ENCODE results near the gene ERBB4. TPM values are rescaled to one million over a fixed set of nuclear protein-coding genes. Genes with fewer than 3 reads are reported as not detected.

Gene ERBB4
- polyA plus RNA-seq, 1 of the 3 experiments (the other 2 are of a cell fraction): 0.05 TPM

DNA sequence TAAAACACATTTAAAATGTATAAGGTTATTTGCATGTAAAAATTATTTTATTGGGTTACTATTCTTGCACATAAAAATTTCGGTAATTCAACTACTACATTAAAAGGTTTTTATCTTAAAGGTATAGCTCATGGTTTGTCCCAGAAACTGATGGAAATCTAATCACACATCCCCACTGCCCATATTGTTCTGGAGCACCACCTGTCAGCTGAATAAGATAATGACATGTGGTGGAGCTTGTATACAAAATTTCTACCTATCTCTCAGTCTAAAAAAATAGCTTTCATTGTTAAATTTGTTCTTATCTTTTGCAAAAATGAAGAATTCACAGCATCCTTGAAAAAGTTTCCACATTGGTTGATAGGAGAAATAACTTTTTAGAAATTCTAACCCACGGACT, 18.3 kb downstream of the ERBB4 start:
- no peak overlapping the region for H2AFZ ChIP-seq (ENCODE audit: low read depth)
- H3K79me2 ChIP-seq (ENCODE audit: insufficient read depth): no peaks in the 10 kb centered on the region
- H3K36me3 ChIP-seq (replicated peaks in 1 of 2; ENCODE audit: control insufficient read depth in 1 of 2, insufficient read depth in 2 of 2, low read length in 1 of 2): no peaks in the 10 kb centered on the region
- no peaks in the 10 kb centered on the region for H3K27me3 ChIP-seq (ENCODE audit: insufficient read depth)
- no peak overlapping the region for H3K4me3 ChIP-seq (ENCODE audit: low read depth in 2 of 2, low read length in 1 of 2)
- no peaks in the 10 kb centered on the region; a peak in 1 of 4 replicates for H3K4me1 ChIP-seq (ENCODE audit: control insufficient read depth in 1 of 2, insufficient read depth in 2 of 2, low read depth in 1 of 2, low read length in 1 of 2)
- POLR2A ChIA-PET: no interaction called here
- no peaks in the 10 kb centered on the region for H3K9me3 ChIP-seq
- H3K9me2 ChIP-seq: no peaks in the 10 kb centered on the region
- no peak overlapping the region for H3K9ac ChIP-seq
- CTCF ChIA-PET: interaction anchor here (0.6 to 2.2 kb wide), 22 partner anchors 9 to 1067 kb away, joined by 3 to 25 read pairs (median 3); no protein-coding TSS in a partner anchor
- peak; percentile 26 for DNase-seq
- WGBS (ENCODE audit: low lambda C conversion rate): 31% methylated on average over 2 of the region's 2 CpGs
- H3K27ac ChIP-seq (ENCODE audit: low read depth in 2 of 2, low read length in 1 of 2): no peak overlapping the region
- H3K4me2 ChIP-seq: no peak overlapping the region
- H3F3A ChIP-seq (replicated peaks; ENCODE audit: insufficient read depth): no peaks in the 10 kb centered on the region
- TF ChIP-seq GATA2 (CRISPR knock-in tag; IDR thresholded peaks at IDR 0.05) (0 out of 2 replicates have a peak, but pooled peaks have one; percentile 14), YY1 (IDR thresholded peaks at IDR 0.05; ENCODE audit: low read depth) (no peak), RXRA (IDR thresholded peaks at IDR 0.05; ENCODE audit: borderline replicate concordance, low read depth) (no peak), EZH2phosphoT487 (IDR thresholded peaks at IDR 0.05; ENCODE audit: borderline replicate concordance, low read depth) (no peak), RAD21 (IDR thresholded peaks at IDR 0.05; ENCODE audit: low read length) (peak; percentile 78), SMC3 (IDR thresholded peaks at IDR 0.05; ENCODE audit: low read depth, low read length) (peak; percentile 68)
- TF ChIP-seq, protein P1, sequence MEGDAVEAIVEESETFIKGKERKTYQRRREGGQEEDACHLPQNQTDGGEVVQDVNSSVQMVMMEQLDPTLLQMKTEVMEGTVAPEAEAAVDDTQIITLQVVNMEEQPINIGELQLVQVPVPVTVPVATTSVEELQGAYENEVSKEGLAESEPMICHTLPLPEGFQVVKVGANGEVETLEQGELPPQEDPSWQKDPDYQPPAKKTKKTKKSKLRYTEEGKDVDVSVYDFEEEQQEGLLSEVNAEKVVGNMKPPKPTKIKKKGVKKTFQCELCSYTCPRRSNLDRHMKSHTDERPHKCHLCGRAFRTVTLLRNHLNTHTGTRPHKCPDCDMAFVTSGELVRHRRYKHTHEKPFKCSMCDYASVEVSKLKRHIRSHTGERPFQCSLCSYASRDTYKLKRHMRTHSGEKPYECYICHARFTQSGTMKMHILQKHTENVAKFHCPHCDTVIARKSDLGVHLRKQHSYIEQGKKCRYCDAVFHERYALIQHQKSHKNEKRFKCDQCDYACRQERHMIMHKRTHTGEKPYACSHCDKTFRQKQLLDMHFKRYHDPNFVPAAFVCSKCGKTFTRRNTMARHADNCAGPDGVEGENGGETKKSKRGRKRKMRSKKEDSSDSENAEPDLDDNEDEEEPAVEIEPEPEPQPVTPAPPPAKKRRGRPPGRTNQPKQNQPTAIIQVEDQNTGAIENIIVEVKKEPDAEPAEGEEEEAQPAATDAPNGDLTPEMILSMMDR (IDR thresholded peaks at IDR 0.05): peak; percentile 56
- H4K20me1 ChIP-seq (ENCODE audit: insufficient read depth): no peaks in the 10 kb centered on the region

DNA sequence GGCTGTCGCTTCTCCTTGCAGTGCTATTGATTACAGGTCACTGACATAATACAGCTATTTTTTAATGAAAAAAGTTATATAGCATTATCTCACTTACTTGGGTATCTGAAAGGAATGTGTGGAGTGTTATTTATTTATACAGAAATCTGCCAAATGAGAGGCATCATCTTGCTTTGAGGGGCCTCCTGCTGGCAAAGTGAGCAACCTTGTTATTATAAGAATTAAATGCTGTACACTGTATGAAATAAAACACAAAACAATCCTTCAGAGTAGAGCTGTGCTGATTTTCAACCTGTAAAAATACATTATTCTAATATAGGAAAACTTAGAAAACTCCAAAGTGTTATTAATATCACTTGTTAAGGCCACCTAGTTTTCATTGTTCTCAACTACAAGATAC, 20.9 kb downstream of the ERBB4 start:
- no peak overlapping the region for H3K4me3 ChIP-seq (ENCODE audit: low read depth in 2 of 2, low read length in 1 of 2)
- H3K27ac ChIP-seq (ENCODE audit: low read depth in 2 of 2, low read length in 1 of 2): no peak overlapping the region
- no peaks in the 10 kb centered on the region; a peak in 1 of 4 replicates for H3K4me1 ChIP-seq (ENCODE audit: control insufficient read depth in 1 of 2, insufficient read depth in 2 of 2, low read depth in 1 of 2, low read length in 1 of 2)
- no peaks in the 10 kb centered on the region for H3K36me3 ChIP-seq (replicated peaks in 1 of 2; ENCODE audit: control insufficient read depth in 1 of 2, insufficient read depth in 2 of 2, low read length in 1 of 2)
- H3K27me3 ChIP-seq (ENCODE audit: insufficient read depth): no peaks in the 10 kb centered on the region
- no peaks in the 10 kb centered on the region for H3K9me3 ChIP-seq
- H3K9ac ChIP-seq: no peak overlapping the region
- no peak for DNase-seq
- ChIA-PET POLR2A (no interaction called here), CTCF (interaction anchor here (0.8 to 1.3 kb wide), 4 partner anchors 12 to 772 kb away, joined by 3 to 5 read pairs (median 3); no protein-coding TSS in a partner anchor)
- no peaks in the 10 kb centered on the region for H3F3A ChIP-seq (replicated peaks; ENCODE audit: insufficient read depth)
- H3K79me2 ChIP-seq (ENCODE audit: insufficient read depth): no peaks in the 10 kb centered on the region
- TF ChIP-seq TCF12 (IDR thresholded peaks at IDR 0.05) (no peak), FOXJ3 (CRISPR knock-in tag; IDR thresholded peaks at IDR 0.05) (no peak), SMC3 (IDR thresholded peaks at IDR 0.05; ENCODE audit: low read depth, low read length) (0 out of 2 replicates have a peak, but pooled peaks have one; percentile 17), RXRA (IDR thresholded peaks at IDR 0.05; ENCODE audit: borderline replicate concordance, low read depth) (no peak), RAD21 (IDR thresholded peaks at IDR 0.05; ENCODE audit: low read length) (peak; percentile 46)
- H3K9me2 ChIP-seq: no peaks in the 10 kb centered on the region
- WGBS (ENCODE audit: low lambda C conversion rate): 94% methylated on average over 1 of the region's 1 CpG
- no peak overlapping the region for H3K4me2 ChIP-seq
- no peaks in the 10 kb centered on the region for H4K20me1 ChIP-seq (ENCODE audit: insufficient read depth)
- H2AFZ ChIP-seq (ENCODE audit: low read depth): no peak overlapping the region

DNA sequence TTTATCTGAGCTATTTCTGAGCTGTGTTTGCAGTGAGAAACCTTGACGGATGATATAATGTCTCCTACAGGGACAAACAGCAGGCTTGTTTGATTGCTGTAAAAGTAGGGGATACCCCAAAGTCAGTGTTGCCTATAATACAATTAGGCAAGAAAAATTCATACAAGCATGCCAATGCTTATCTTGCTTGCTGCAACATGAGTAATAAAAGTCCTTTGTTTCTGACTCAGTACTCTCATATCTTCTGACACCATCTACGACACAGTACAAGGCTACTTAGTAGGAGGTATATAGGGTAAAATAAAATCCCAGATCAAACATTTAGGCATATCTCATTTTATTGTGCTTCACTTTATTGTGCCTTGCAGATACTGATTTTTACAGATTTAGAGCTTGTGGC, 33.0 kb downstream of the ERBB4 start:
- WGBS (ENCODE audit: low lambda C conversion rate): 88% methylated on average over 2 of the region's 2 CpGs
- H3K4me1 ChIP-seq (ENCODE audit: control insufficient read depth in 1 of 2, insufficient read depth in 2 of 2, low read depth in 1 of 2, low read length in 1 of 2): no peaks in the 10 kb centered on the region; a peak in 1 of 4 replicates
- ChIA-PET POLR2A (no interaction called here), CTCF (no interaction called here)
- H3K9me2 ChIP-seq: no peaks in the 10 kb centered on the region
- no peak overlapping the region for H3K27ac ChIP-seq (ENCODE audit: low read depth in 2 of 2, low read length in 1 of 2)
- no peaks in the 10 kb centered on the region for H3K79me2 ChIP-seq (ENCODE audit: insufficient read depth)
- H3K9me3 ChIP-seq: no peaks in the 10 kb centered on the region
- H2AFZ ChIP-seq (ENCODE audit: low read depth): no peak overlapping the region
- H3K4me2 ChIP-seq: no peak overlapping the region
- no peaks in the 10 kb centered on the region for H3K36me3 ChIP-seq (replicated peaks in 1 of 2; ENCODE audit: control insufficient read depth in 1 of 2, insufficient read depth in 2 of 2, low read length in 1 of 2)
- no peak overlapping the region for H3K4me3 ChIP-seq (ENCODE audit: low read depth in 2 of 2, low read length in 1 of 2)
- H3K27me3 ChIP-seq (ENCODE audit: insufficient read depth): no peaks in the 10 kb centered on the region
- no peak for DNase-seq
- H4K20me1 ChIP-seq (ENCODE audit: insufficient read depth): no peaks in the 10 kb centered on the region
- no peak overlapping the region for H3K9ac ChIP-seq
- H3F3A ChIP-seq (replicated peaks; ENCODE audit: insufficient read depth): no peaks in the 10 kb centered on the region
- TF ChIP-seq, protein P2, sequence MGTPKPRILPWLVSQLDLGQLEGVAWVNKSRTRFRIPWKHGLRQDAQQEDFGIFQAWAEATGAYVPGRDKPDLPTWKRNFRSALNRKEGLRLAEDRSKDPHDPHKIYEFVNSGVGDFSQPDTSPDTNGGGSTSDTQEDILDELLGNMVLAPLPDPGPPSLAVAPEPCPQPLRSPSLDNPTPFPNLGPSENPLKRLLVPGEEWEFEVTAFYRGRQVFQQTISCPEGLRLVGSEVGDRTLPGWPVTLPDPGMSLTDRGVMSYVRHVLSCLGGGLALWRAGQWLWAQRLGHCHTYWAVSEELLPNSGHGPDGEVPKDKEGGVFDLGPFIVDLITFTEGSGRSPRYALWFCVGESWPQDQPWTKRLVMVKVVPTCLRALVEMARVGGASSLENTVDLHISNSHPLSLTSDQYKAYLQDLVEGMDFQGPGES (IDR thresholded peaks at IDR 0.05; ENCODE audit: low read depth, low read length): no peak
- TF ChIP-seq FOSL2 (IDR thresholded peaks at IDR 0.05; ENCODE audit: borderline replicate concordance, low read depth) (no peak), JUND (IDR thresholded peaks at IDR 0.05) (no peak), NRF1 (IDR thresholded peaks at IDR 0.05; ENCODE audit: low read depth, low read length) (no peak), EP300 (IDR thresholded peaks at IDR 0.05; ENCODE audit: borderline replicate concordance in 1 of 2, low read depth in 1 of 2, low read length in 1 of 2) (no peak), RAD21 (IDR thresholded peaks at IDR 0.05; ENCODE audit: low read length) (no peak), GATA2 (CRISPR knock-in tag; IDR thresholded peaks at IDR 0.05) (no peak), TEAD4 (IDR thresholded peaks at IDR 0.05; ENCODE audit: borderline replicate concordance, insufficient read depth) (no peak)
- TF ChIP-seq, protein P3, sequence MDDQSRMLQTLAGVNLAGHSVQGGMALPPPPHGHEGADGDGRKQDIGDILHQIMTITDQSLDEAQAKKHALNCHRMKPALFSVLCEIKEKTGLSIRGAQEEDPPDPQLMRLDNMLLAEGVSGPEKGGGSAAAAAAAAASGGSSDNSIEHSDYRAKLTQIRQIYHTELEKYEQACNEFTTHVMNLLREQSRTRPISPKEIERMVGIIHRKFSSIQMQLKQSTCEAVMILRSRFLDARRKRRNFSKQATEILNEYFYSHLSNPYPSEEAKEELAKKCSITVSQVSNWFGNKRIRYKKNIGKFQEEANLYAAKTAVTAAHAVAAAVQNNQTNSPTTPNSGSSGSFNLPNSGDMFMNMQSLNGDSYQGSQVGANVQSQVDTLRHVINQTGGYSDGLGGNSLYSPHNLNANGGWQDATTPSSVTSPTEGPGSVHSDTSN (IDR thresholded peaks at IDR 0.05): no peak
- TF ChIP-seq, protein P4, sequence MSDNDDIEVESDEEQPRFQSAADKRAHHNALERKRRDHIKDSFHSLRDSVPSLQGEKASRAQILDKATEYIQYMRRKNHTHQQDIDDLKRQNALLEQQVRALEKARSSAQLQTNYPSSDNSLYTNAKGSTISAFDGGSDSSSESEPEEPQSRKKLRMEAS (IDR thresholded peaks at IDR 0.05; ENCODE audit: low read depth): no peak

All from SK-N-SH (cell line).